Cardiac fibroblast (primary cell): ENCODE data around the gene PAQR5.

Experiments
- DNase-seq, 2 donors: peaks; one replicate each; pipeline versions ENCODE4 v3.0.0 to v3.0.0-alpha.2; 2010; ENCODE audit warnings: low read depth in 2 of 2
- H3K4me3 ChIP-seq, 2 donors: replicated peaks in 1 of 2; 1 replicate in 1 of 2; 2 replicates in 1 of 2; pipeline ENCODE4 v1.5.1; 2011; ENCODE audit warnings: low read depth in 2 of 2, low read length in 2 of 2, mild to moderate bottlenecking in 2 of 2, moderate library complexity in 1 of 2
- CTCF ChIP-seq: IDR thresholded peaks from one replicate; pipeline ENCODE4 v1.5.1; 2011; ENCODE audit warnings: low read depth, mild to moderate bottlenecking, low read length, inconsistent platforms

PAQR5 gene

DNA sequence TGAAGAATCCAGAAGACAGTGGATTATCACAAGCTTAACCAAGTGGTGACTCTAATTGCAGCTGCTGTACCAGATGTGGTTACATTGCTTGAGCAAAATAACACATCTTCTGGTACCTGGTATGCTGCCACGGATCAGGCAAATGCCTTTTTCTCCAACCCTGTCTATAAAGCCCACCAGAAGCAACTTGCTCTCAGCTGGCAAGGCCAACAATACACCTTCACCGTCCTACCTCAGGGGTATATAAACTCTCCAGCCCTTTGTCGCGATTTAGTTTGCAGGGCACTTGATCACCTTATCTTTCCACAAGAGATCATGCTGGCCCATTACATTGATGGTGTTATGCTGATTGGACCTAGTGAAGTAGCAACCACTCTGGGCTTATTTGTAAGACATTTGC is 52.6 kb downstream of the PAQR5 start:
- TF ChIP-seq CTCF = no peak

DNA sequence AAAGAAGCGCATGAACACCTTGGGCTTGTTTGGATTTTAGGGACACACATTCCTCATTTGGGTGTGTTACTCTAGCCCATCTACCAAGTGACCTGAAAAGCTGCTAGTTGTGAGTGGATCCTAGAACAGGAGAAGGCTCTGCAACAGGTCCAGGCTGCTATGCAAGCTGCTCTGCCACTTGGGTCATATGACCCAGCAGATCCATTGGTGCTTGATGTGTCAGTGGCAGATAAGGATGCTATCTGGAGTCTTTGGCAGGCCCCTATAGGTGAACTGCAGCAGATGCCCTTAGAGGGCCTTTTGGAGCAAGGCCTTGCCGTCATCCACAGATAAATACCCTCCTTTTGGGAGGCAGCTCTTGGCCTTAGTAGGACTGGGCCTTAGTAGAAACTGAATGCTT is 53.2 kb downstream of the PAQR5 start:
- no peak overlapping the region for H3K4me3 ChIP-seq
- no peak for DNase-seq
- TF ChIP-seq CTCF = no peak

More for the DNA sequence above, 52.6 kb downstream of the PAQR5 start:
- no peak overlapping the region for H3K4me3 ChIP-seq
- DNase-seq = no peak

GRCh38 chr15:69357773-69358771 is 59.4 kb downstream of the PAQR5 start:
- peak; percentile 19 to 40 for DNase-seq
- no peak for TF ChIP-seq CTCF
- no peak overlapping the region for H3K4me3 ChIP-seq

DNA sequence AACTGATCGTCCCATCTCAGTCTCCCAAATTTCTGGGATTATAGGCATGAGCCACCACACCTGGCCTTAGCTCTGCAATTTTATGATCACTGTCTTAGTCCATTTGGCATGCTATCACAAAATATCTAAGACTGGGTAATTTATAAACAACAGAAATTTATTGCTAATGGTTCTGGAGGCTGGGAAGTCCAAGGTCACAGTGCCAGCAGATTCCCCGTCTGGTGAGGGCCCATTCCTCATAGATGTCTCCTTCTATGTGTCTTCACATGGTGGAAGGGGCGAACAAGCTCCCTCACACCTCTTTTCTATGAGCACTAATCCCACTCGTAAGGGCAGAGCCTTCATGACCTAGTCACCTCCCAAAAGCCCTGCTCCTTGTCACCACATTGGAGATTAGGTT is 60.1 kb downstream of the PAQR5 start:
- TF ChIP-seq CTCF = no peak
- H3K4me3 ChIP-seq = no peak overlapping the region
- no peak for DNase-seq

- no peak for TF ChIP-seq CTCF
- peak; percentile 12 to 25 for DNase-seq
- no peak overlapping the region for H3K4me3 ChIP-seq
Measured at GRCh38 chr15:69359722-69360121, 61.0 kb downstream of the PAQR5 start.

GRCh38 chr15:69360642-69361041 is 61.9 kb downstream of the PAQR5 start:
- TF ChIP-seq CTCF = no peak
- no peak overlapping the region for H3K4me3 ChIP-seq
- DNase-seq = no peak

DNA sequence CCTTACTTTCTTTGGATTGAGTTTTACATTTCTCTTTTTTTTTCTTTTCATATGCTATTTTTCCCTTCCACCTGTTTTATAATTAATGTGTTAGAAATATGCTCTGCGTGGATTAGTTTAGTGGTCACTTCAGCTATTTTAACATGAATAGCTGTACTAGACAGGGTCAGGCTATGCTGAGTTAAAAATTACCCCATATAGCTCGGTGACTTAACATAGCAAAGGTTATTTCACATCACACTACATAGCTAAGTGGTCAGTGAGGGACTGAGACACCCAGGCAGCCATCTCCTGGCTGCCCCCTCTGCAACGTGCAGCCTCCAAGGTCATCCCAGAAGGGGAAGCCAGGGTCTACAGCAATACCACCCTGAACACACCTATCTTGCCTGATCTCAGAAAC is 68.5 kb downstream of the PAQR5 start:
- TF ChIP-seq CTCF = no peak
- no peak for DNase-seq
- H3K4me3 ChIP-seq = no peak overlapping the region
